NK-92 (cell line): ENCODE data around the gene PARP16.
"Not testable (repeated sequence)": the region's sequence is repeated elsewhere in the genome, so short reads cannot be mapped to it uniquely, and the experiment has no call there.

Source experiments
- DNase-seq: peaks from one replicate; lab custom pipeline; 2025; ENCODE audit not compliant: unreplicated experiment; lab: John Stamatoyannopoulos, UW

PARP16 gene

GRCh38 chr15:65278480-65278879 lies 8.2 kb downstream of the PARP16 start:
- no peak for DNase-seq

GRCh38 chr15:65277015-65277414 lies 9.7 kb downstream of the PARP16 start:
- no peak for DNase-seq

- DNase-seq: no peak
These were observed 11.0 kb downstream of the PARP16 start for GRCh38 chr15:65275728-65276126.

- no peak for DNase-seq
These were observed 11.5 kb downstream of the PARP16 start for GRCh38 chr15:65275104-65275727.

- DNase-seq: not testable (repeated sequence)
These were observed 15.7 kb downstream of the PARP16 start for GRCh38 chr15:65270811-65271545.

- no peak for DNase-seq
These were observed 18.3 kb downstream of the PARP16 start for GRCh38 chr15:65268411-65268810.

- no peak for DNase-seq
These were observed 20.2 kb downstream of the PARP16 start for GRCh38 chr15:65266469-65266868.

- no peak for DNase-seq
These were observed 21.7 kb downstream of the PARP16 start for GRCh38 chr15:65264863-65265430.

- no peak for DNase-seq
These were observed 23.4 kb downstream of the PARP16 start for GRCh38 chr15:65263313-65263712.

- no peak for DNase-seq
These were observed 25.7 kb downstream of the PARP16 start for GRCh38 chr15:65260968-65261367.

GRCh38 chr15:65259367-65259797 lies 27.3 kb downstream of the PARP16 start:
- no peak for DNase-seq

GRCh38 chr15:65258375-65259262 lies 28.1 kb downstream of the PARP16 start:
- no peak for DNase-seq

- DNase-seq: no peak
These were observed 31.1 kb downstream of the PARP16 start for GRCh38 chr15:65255486-65256140.

- DNase-seq: no peak
These were observed 31.9 kb downstream of the PARP16 start for GRCh38 chr15:65254758-65255157.

GRCh38 chr15:65254356-65254755 lies 32.3 kb downstream of the PARP16 start:
- DNase-seq: no peak

- DNase-seq: no peak
These were observed 37.0 kb downstream of the PARP16 start for GRCh38 chr15:65249641-65250040.

- DNase-seq: no peak
These were observed 38.0 kb downstream of the PARP16 start for GRCh38 chr15:65248511-65249255.

GRCh38 chr15:65246939-65247338 lies 39.7 kb downstream of the PARP16 start:
- no peak for DNase-seq

- no peak for DNase-seq
These were observed 40.5 kb downstream of the PARP16 start for GRCh38 chr15:65246026-65246714.
